DMS53 treated with DMSO at 0.1 percent for 48 hours (cell line): ENCODE measurements around the gene ZBED6.
"Not testable (repeated sequence)": the region's sequence is repeated elsewhere in the genome, so short reads cannot be mapped to it uniquely, and the experiment has no call there.

Experiments
- DNase-seq: peaks from one replicate; lab custom pipeline; 2025; ENCODE audit not compliant: unreplicated experiment; lab: John Stamatoyannopoulos, UW

Gene ZBED6, protein sequence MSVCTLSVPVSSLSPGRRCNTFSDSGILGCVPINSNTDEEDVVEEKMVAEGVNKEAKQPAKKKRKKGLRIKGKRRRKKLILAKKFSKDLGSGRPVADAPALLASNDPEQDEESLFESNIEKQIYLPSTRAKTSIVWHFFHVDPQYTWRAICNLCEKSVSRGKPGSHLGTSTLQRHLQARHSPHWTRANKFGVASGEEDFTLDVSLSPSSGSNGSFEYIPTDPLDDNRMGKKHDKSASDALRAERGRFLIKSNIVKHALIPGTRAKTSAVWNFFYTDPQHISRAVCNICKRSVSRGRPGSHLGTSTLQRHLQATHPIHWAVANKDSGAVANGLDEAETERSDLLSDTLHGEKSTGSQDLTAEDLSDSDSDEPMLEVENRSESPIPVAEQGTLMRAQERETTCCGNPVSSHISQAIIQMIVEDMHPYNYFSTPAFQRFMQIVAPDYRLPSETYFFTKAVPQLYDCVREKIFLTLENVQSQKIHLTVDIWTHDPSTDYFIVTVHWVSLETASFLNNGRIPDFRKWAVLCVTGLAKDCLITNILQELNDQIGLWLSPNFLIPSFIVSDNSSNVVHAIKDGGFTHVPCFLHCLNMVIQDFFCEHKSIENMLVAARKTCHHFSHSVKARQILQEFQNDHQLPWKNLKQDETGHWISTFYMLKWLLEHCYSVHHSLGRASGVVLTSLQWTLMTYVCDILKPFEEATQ (N-terminal part only)

DNA sequence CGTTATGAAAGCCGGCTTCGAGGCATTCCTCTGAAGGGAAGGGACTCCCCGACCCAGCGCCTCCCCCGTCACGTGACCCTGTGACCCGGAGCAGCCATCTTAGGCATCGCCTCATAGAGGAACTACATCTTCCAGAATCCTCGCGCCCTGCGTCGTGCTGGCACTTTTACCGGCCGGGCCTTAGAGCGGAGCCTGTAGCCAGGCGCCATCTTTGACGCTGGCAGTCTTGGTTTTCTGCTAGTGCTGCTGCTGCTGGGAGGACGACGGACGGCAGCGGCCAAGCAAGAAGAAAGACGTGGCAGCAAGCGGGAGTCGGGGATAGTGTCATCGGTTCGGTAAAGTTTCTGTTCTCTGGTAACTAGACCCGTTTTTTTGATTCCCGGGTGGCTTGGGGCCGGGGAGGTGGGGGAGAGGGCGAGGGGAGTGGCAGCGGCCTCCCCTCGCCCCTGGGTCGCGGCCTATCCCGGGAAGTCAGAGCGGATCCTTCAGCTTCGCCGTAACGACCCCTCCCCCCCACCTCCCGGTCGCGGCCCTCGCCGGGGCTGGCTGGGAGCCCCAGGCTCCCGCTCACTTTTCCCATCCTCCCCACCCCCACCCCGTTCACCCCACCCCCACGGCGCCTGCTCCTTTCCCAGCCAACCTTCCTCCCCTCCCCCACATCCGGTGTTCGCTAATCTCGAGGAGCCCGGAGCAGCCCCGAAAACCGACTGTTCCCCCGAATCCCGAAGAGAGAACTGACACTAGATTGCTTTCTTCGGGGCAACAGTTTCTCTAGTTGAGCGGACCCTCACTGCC, at the start of gene ZBED6, which contains the start of gene ZC3H11A:
ZBED6 (plus strand) TSS at position 183 of the 795 bp plus-strand sequence. CDS start 1,900 bp downstream, outside the sequence.
ZC3H11A (plus strand) TSS at position 183 of the 795 bp plus-strand sequence. CDS start 21,448 bp downstream, outside the sequence.
- DNase-seq = peak; percentile 97

DNA sequence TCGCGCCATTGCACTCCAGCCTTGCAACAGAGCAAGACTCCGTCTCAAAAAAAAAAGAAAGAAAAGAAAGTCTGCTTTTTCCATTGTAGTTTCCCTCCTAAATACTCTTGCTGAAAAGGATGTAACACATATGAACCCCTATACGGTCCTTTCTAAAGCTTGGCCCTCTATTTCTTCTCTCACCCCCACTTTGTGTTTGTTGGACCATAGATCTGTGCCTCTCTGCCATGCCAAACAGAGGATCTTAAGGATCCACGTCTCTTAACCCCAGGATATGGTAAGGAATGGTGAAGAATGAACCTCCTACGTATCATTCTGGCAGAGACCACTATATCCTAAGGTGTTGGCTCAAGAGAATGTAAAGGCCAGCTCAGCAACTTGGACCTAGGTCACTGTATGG, 49.1 kb upstream of the ZBED6 start:
- no peak for DNase-seq

DNA sequence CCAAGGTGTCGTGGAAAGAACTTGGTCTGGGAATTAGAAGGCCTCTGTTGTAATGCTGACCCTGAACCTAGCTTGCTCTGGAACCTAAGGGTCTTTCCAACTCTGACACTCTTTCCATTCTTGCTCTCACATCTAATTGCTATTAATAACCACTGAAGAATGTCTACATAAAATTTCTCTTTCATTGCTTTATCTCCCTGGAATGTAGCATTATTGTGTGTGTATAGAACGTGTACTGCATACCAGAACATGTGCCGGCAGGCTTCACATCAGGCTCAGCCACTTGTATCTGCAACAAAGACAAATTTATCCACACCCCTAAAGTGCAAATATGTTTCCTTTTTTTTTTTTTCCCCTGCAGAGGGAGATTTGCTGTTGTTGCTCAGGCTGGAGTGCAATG, 44.4 kb upstream of the ZBED6 start:
- DNase-seq = no peak

DNA sequence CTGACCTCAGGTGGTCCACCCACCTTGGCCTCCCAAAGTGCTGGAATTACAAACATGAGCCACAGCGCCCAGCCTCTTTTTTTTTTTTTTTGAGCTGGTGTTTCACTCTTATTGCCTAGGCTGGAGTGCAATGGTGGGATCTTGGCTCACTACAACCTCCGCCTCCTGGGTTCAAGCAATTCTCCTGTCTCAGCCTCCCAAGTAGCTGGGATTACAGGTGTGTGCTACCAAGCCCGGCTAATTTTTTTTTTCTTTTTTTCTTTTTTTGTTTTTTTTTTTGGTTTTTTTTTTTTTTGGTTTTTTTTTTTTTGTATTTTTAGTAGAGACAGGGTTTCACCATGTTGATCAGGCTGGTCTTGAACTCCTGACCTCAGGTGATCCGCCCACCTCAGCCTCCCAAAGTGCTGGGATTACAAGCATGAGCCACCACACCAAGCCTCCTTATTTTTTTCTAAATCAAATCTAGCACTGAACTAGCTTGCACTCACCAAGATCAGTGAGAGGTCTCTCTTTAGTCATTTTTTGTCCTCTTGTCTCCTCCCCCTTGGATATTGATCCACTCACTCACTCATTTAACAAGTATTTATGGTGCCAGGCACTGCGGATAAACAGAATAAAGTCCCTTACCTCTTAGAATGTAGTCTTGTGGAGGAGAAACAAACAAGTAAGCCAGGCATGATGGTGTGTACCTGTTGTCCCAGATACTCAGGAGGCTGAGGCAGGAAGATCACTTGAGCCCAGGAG, 43.6 kb upstream of the ZBED6 start:
- not testable (repeated sequence) for DNase-seq

DNA sequence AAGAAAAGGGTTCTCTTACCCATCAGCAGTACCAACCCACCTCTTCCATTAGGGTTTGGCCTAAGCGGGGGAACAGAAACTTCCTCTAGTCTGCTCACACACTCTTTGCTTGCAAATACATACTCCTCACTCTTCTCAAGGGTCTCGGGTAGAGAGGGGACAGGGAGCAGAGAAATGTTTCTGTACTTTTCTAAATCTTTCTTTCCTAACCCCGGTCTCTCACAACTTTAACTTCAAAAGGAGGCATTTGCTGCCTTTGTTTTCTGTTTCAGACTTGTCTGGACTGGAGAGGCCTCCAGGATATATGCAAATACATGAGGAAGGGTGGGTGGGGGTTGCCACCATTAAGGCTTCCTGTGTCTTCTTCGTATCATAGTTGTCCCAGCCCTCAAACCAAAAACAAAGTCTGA, 41.0 kb upstream of the ZBED6 start:
- DNase-seq = no peak

DNA sequence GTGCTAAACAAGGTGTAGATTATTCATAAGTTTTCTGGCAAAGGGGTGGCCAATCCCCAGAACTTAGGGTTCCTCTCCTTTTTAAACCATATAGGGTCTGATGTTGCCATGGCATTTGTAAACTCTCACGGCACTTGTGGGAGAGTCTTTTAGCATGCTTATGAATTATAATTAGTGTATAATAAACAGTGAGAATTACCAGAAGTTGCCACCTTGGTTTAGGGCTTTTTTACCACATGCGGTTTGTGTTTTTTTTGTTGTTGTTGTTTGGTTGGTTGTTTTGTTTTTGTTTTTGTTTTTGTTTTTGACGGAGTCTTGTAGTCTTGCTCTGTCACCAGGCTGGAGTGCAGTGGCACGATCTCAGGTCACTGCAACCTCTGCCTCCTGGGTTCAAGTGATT, 39.4 kb upstream of the ZBED6 start:
- no peak for DNase-seq

DNA sequence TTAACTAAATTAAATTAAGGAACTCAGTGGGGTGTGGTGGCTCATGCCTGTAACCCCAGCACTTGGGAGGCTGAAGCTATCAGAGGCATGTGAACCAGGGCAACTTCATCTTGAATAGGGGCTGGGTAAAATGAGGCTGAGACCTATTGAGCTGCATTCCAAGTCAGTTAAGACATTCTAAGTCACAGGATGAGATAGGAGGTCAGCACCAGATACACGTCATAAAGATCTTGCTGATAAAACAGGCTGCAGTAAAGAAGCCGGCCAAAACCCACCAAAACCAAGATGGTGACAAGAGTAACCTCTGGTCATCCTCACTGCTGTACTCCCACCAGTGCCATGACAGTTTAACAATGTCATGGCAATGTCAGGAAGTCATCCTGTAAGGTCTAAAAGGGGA, 36.7 kb upstream of the ZBED6 start:
- DNase-seq = not testable (repeated sequence)

DNA sequence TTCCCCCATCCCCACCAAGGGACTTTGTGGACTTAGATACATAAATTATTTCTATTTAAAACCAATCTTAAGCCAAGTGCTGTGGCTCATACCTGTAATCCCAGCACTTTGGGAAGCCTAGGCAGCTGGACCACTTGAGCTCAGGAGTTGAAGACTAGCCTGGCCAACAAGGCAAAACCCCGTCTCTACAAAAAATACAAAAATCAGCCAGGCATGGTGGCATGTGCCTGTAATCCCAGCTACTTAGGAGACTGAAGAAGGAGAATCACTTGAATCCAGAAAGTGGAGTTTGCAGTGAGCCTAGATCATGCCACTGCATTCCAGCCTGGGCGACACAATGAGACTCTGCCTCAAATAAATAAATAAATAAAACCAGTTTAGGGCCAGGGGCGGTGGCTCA, 34.9 kb upstream of the ZBED6 start:
- no peak for DNase-seq

DNA sequence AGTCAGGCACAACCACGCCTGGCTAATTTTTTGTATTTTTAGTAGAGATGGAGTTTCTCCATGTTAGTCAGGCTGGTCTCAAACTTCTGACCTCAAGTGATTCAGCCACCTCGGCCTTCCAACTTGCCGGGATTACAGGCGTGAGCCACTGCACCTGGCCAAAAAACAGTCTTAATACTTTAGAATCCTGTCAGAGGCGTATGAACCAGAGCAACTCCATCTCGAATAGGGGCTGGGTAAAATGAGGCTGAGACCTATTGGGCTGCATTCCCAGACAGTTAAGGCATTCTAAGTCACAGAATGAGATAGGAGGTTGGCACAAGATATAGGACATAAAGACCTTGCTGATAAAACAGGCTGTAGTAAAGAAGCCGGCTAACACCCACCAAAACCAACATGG, 33.5 kb upstream of the ZBED6 start:
- not testable (repeated sequence) for DNase-seq

DNA sequence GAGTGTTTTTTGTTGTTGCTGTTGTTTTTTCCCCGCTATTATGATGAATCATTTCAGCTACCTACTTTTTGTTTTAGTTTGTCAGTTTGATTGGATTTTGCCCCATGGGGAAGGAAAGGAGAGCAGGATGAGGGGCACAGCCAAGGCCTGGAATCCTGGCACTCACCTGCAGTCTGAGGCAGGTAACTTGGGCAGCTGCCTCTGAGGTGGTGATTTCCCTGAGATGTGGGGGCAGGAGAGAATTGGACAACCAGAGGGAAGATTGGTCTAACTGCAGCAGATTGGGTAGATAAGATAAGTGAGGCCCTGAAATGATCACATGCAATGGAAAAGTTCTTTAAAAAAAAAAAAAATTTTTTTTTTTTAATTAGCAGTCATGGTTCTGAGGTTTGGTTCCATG, 31.9 kb upstream of the ZBED6 start:
- DNase-seq = no peak

DNA sequence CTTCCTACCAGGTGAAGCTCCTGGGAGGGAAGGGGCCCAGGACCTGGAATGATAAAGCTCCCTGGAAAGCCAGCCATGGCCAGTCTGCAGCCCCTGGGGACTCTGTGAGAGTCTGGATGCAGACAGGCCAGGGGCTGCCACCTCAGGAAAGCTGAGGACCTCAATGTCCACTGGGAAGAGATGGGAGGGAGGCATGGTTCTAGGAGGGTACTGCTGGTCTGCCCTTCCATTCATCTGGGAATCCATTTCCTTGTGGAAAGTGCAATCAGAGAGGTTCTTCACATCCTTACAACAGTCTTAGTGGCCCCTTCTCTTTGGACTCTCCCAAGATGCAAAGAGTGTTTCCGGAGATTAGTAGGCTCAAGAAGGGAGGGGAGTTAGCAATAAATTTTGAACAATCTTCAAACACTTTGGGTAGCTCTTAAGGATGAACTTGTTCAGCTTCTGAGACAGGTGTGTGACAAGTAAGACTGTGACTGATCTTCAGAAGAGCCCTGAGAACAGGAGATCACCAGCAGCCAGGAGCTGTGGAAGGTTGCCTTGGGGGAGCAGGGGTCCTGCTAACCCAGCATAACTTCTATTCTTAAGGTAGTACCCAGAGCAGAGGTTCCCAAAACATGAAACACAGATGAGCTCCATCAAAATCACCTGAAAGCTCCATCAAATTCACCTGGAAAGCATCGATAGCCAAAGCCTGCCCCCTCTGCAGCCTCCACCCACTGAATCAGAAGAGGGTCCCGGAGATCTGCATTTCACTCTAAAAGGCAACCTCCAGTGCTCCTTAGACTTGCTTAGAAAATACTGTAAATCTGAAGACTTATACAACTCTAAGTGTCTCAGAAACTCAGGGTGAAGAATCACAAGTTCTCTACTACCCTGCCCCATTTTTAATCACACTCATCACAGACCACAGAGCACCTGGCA, 31.1 kb upstream of the ZBED6 start:
- DNase-seq = no peak

DNA sequence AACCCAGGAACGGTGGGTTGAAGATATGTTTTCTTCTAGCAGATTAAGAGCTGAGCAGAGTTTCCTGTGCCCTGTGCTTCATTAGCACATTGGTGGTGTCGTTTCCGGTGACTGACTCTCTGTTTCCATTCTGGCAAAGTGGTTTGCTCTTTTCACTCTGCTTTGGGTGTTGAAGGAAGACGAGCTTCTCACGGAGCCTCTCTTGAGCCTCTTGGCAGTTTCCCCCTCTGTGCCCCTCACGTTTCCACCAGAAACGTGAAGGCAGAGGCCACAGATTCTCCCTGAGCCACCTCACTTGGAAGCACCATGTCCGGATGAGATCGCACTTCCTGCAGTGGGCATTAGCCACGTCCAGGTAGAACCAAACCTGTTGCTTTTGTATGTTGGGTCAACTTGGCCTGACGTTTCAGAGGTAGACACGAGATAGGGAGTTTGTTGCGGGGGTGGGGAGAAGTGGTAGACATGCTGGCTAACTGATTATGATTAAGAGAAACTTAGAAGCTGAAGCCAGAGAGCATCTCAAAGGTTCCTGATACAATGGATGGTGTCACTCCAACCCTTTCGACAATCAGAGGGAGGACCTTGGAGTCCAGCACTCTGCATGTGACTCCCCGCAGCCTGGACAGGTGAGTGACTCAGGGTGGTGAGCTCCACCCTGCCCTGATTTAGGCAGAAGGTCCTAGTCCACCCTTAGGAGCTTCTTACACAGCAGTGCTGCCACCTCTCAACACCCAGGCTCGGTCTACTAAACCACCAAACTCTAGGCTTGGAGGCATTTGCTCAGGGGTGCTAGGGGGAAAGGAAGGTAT, 30.2 kb upstream of the ZBED6 start, which contains the start of gene LAX1:
LAX1 (plus strand) TSS at position 155 of the 809 bp plus-strand sequence; CDS start at position 538, 383 bp downstream.
- no peak for DNase-seq

DNA sequence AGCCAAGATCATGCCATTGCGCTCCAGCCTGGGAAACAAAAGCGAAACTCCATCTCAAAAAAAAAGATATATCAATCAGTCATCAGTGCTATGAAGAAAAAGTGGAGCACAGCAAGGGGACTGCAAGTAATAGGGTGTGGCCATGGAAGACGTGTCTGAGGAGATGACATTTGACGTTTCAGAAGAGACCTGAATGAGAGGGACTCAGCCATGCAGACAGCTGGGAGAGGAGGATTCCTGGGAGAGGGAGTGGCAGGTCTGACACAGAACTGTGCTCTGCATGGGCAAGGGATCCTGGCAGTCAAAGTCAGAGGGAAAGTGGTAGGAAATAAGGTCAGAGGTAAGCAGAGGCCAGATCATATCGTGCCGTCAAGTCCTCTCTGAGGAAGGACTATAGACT, 27.2 kb upstream of the ZBED6 start:
- no peak for DNase-seq

DNA sequence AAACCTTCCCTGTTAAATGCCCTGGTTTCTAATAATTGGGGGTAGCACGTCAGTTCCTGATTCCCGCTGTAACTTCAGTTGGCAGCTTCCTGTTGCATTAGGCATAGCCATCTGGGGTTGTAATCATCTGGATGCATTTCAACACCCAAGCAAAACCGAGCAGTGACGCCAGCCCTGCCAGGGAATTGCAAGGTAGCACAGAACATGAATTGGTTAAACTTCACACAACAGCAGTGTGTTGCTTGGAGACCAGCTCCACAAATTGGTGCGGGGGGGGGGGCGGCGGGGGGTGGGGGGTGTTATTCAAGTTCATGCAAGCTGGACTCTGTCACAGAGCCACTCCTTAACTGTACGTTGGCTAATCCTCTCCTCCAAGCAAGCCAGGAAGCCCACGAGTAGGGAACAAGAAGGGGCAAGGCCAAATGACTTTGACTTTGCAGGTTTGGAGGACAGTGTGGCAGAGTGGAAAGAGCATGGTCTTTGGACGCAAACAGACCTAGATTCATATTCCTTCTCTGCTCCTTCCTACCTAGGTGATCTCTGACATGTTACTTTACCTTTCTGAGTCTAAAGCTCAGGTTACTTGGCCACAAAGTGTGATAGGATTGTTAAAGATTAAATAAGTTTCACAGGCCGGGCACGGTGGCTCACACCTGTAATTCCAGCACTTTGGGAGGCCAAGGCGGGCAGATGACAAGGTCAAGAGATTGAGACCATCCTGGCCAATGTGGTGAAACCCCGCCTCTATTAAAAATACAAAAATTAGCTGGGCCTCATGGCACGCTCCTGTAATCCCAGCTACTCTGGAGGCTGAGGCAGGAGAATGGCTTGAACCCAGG, 25.7 kb upstream of the ZBED6 start:
- no peak for DNase-seq

DNA sequence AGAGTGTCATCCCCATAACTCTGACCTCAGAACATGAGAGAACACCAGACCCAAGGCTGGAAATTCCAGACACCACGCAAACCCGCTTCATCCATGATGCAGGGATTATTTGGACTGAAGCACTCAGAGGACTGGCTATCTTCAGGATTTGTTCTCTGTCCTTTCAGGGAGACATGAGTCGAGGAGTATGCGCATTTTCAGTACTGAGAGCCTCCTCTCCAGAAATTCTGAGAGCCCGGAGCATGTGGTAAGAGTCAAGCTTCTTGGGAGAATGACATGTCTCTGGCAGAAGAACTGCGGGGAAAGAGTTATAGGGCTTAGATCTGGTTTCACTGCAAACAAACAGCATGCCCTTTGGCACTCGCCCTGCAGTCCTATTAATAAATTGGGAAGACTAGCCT, 23.5 kb upstream of the ZBED6 start:
- no peak for DNase-seq

DNA sequence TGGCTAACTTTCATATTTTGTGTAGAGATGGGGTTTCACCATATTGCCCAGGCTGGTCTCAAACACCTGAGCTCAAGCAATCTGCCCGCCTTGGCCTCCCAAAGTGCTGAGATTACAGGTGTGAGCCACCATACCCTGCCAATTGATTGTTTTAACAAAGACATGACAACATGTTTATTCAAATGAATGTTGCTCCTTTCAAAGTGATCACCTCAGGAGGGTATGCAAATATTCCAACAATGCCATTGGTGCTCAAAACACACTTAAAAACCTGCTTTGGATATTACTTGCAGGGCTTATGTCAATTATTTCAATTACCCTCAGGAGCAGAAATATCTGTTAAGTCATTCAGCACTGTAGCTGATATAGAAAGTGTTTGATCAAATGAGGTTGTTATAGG, 22.6 kb upstream of the ZBED6 start:
- no peak for DNase-seq

DNA sequence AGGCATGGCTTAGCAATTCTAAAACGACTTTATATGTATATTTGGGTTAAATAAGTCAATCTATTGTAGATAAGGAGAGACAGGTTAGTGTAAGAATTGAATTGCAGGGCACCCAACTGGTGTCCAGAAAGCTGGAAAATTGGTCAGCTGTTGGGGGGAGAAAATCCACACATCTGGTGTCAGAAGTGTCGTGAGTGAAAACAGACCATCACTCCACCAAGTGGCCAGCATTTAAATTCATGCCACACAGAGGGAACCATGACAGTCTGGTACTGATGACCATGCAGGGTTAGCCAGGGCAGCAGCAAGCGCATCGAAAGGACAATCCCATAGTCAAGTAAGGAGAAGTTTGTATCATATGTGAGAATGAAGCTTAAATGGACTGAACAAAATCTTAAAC, 18.8 kb upstream of the ZBED6 start:
- no peak for DNase-seq

DNA sequence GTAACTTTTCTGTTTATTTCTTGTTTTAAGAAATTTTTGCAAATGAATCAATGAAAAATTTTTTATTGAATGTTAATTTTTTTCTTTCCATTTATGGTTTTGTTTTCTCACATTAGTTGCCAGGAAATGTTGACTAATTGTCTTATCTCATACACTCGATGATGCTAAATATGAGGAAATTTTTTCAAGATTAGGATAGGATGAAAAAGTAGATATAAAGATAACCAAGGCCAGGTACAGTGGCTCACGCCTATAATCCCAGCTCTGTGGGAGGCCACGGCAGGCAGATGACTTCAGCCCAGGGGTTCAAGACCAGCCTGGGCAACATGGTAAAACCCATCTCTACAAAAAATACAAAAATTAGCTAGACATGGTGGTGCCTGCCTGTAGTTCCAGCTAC, 17.8 kb upstream of the ZBED6 start:
- no peak for DNase-seq
